Measurements from ENCODE around the gene AUTS2. TPM values are rescaled to one million over a fixed set of nuclear protein-coding genes. Genes with fewer than 3 reads are reported as not detected.

AUTS2 gene
- total and polyA plus RNA-seq, 2 of the 8 experiments (the other 6 are each of a cell fraction or from before 2014, with no cell fraction given): 25.9 to 101 TPM

DNA sequence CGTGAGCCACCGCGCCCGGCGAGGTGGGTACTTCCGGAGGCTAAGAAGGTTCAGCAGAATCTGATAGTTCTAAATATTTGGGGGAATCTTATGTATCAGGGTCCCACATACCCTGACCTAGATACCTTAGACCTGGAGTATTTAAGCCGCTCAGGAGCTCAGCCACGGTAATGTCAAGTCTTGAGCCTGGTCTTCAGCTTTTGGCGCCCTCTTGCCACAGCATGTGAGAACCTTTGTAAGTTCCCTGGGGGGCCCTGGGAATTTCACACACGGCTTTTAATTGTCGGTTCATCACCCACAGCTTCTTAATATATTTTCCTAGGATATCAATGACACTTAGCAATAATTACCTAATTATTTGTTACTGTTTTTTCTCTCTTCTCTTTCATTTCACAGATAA lies 1209.4 kb downstream of the AUTS2 start (continued):
- TF ChIP-seq, protein P1, sequence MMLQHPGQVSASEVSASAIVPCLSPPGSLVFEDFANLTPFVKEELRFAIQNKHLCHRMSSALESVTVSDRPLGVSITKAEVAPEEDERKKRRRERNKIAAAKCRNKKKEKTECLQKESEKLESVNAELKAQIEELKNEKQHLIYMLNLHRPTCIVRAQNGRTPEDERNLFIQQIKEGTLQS (IDR thresholded peaks at IDR 0.05; ENCODE audit: insufficient read depth, low read depth, low read length): no peak
- no peak for TF ChIP-seq BACH1 (IDR thresholded peaks at IDR 0.05; ENCODE audit: low read length)
- TF ChIP-seq, protein P2, sequence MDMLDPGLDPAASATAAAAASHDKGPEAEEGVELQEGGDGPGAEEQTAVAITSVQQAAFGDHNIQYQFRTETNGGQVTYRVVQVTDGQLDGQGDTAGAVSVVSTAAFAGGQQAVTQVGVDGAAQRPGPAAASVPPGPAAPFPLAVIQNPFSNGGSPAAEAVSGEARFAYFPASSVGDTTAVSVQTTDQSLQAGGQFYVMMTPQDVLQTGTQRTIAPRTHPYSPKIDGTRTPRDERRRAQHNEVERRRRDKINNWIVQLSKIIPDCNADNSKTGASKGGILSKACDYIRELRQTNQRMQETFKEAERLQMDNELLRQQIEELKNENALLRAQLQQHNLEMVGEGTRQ (IDR thresholded peaks at IDR 0.05; ENCODE audit: low read length): no peak
- no peak for TF ChIP-seq TEAD4 (IDR thresholded peaks at IDR 0.05; ENCODE audit: low read depth, low read length)
- TF ChIP-seq YY1 (IDR thresholded peaks at IDR 0.05; ENCODE audit: low read depth, low read length): no peak
